GM23248 (cell line): ENCODE measurements around the gene IL1RAPL1.

Experiments used
- EZH2 ChIP-seq: fragments of 200-600 bp; sonication (generic); IDR thresholded peaks from 2 replicates; pipeline ENCODE4 v1.6.1; 2018; ENCODE audit warnings: antibody characterized with exemption, mild to moderate bottlenecking; ENCODE audit not compliant: insufficient read depth, poor library complexity, severe bottlenecking
- EZH2phosphoT487 ChIP-seq: fragments of 200-600 bp; sonication (generic); IDR thresholded peaks from 2 replicates; pipeline ENCODE4 v1.6.1; 2018; ENCODE audit warnings: antibody characterized with exemption, moderate library complexity, mild to moderate bottlenecking, low read depth; ENCODE audit not compliant: insufficient read depth

DNA sequence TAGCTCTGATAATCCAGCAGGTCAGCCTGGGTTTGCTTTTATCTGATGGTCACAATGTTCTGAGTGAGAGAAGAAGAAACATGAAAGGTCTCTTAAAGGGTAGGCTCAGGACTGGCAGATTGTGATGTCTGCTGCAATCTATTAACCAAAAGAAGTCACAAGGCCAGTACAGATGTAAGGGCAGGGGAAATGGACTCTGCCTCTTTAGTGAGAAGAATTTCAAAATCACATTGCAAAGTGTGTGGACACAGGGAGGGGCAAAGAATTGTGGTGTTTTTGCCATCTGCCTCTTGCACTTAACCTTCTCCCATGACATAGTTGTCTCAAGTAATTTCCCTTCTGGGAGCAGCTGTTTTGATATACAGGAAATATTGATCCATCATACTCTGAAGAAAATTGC, 40.9 kb downstream of the IL1RAPL1 start:
- TF ChIP-seq EZH2phosphoT487 (no peak), EZH2 (no peak)
